Left forelimb (tissue), 1 donor: ENCODE results near the gene MT1HL1.
"Not testable (repeated sequence)": the region's sequence is repeated elsewhere in the genome, so short reads cannot be mapped to it uniquely, and the experiment has no call there.

Experiments
- DNase-seq: peaks from one replicate; pipeline ENCODE4 v3.0.0-alpha.2; 2018; ENCODE audit warnings: low spot score

Gene MT1HL1

DNA sequence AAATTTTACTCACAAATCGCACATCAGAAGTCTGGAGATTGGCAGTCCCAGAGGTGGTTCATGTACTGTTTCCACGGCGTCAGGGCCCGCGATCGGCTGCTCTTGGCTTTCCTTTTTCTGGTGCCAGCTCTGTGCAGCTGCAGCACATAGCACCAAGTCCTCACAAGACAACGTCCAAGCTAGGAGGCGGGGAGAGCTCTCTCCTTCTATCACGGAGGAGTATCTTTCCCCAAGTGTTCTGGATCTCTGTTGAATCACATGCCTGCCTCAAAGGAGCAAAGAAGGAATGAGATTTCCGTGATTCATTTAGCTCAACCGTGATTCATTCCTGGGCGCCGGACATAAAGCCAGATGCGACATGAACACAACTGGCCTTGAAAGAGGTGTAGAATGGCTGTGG, 25.5 kb downstream of the MT1HL1 start:
- no peak for DNase-seq

DNA sequence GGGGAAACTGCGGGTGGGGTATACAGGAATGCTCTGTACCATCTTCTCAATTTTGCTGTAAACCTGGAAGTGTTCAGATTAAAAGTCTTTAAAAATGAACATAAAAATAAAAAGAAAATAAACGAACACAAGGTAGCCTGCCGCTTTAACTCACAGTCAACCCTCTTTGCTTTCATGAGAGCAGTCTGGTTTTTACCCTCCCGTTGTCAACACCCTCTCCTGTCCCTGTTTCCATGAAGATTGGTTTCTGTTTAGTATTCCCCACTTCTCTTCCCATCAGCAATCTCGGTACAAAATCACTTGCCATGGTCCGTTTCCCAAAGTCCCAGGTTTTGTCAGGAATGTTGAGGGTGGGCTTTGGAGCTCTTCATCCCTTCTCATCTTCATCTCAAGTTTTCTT, 28.8 kb downstream of the MT1HL1 start:
- no peak for DNase-seq

DNA sequence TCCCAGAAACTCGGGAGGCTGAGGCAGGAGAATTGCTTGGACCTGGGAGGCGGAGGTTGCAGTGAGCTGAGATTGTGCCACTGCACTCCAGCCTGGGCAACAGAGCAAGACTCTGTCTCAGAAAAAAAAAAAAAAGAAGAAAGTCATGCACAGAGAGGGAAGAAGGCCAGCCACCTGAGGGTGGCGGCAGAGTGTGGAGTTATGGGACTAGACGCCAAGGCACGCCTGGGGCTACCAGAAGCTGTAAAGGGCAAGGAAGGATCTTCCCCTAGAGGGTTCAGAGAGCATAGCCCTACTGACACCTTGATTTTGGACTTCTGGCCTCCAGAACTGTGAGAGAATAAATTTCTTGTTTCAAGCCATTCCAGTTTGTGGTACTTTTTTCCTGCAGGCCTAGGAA, 30.2 kb downstream of the MT1HL1 start:
- not testable (repeated sequence) for DNase-seq

DNA sequence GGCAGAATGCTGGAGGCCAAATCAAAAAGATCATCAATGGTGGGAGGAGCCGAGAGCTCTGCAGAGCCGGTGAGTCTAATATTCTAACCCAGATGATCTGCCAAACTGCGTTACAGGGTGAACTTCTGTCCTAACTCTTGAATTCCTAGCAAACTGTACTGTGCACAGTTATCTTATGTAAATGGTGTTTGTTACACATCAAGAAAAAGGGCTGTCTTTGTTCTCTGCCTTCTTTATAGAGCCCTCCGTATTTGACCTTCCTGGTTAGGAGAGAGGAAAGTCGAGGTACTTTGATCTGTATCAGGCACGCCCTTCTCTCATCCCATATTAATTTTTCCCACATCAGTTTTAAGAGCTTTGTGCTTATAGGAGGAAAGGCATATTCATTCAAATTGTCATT, 37.6 kb downstream of the MT1HL1 start:
- DNase-seq = no peak

DNA sequence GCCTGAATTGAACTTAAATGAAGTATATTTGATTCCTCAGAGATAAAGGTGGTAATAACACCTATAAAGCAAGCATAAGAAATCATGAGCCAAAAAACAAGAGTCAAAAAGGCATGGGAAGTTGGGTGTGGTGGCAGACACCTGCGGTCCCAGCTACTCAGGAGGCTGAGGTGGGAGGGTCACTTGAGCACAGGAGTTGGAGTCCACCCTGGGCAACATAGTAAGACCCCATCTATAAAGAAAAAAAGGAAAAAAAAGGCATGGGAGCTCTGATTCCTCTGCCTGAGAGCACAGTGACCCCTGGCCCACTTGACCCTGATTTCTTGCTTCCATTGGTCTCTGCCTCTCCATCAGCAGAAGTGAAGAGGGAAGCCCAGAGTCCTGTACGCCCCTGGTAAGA, 40.3 kb downstream of the MT1HL1 start:
- no peak for DNase-seq

DNA sequence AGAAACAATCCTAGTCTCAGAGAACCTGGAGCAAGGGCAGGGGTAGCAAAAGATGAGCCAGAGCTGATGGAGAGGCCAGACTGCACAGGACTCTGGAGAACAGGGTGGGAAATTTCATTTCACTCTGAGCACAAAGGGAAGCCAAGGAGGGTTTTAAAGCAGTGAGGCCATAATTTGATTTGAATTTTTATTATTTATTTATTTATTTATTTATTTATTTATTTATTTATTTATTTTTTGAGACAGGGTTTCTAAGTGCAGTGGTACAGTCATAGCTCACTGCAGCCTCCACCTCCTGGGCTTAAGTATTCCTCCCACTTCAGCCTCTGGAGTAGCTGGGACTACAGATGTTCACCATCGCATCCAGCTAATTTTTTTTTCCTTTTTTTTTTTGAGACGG, 45.1 kb downstream of the MT1HL1 start:
- peak; percentile 12 for DNase-seq

DNA sequence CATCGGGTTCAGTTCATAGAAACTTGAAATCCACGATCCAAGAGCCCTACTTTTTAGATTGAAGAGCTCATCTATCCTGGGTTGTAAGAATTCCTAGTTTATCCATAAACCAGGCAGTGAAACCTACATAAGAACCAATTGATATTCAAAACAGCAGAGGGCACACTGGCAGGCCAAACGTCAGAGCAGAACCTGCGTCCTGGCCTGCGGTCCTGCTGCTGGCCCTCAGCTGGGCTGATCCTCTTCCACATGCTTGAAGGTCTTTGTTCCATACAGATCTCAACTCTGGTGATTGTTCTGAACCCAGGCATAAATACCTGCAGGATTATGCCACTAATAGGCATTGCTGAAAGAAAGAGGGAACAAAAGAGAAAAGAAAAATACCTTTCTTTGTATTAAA, 47.0 kb downstream of the MT1HL1 start:
- DNase-seq = no peak
